ENCODE data around the gene TADA2B.
A peak's percentile ranks its signal among the peaks of the same experiment; 100 is the strongest.

Gene TADA2B, protein sequence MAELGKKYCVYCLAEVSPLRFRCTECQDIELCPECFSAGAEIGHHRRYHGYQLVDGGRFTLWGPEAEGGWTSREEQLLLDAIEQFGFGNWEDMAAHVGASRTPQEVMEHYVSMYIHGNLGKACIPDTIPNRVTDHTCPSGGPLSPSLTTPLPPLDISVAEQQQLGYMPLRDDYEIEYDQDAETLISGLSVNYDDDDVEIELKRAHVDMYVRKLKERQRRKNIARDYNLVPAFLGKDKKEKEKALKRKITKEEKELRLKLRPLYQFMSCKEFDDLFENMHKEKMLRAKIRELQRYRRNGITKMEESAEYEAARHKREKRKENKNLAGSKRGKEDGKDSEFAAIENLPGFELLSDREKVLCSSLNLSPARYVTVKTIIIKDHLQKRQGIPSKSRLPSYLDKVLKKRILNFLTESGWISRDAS

DNA sequence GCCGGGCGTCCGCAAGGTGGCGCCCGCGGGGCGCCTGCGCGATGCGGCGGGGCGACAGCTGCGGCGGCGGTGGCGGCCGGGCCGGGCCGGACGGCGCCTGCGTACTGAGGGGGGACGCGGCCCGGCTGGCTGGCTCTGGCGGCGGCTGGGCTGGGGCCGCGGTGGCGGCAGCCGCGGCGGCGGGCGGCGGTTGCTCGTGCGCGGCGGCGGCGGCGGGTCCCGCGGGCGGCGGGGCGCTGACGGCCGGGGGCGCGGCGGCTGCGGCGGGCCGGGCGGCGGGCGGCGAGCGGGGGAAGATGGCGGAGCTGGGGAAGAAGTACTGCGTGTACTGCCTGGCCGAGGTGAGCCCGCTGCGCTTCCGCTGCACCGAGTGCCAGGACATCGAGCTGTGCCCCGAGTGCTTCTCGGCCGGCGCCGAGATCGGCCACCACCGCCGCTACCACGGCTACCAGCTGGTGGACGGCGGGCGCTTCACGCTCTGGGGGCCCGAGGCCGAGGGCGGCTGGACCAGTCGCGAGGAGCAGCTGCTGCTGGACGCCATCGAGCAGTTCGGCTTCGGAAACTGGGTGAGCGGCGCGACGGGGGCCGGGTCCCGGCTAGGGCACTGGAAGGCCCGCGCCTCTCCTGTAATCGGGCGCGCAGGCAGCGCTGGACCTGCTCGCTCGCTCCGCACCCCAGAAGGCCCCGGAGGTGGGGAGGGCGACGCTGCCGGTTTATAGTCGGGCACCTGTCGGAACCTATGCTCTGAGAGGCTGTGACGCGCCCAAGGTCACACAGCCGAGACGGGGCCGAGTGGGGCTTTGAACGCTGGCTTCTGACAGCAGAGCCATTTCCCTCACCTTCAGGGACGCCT lies at the start of gene TADA2B:
Gene TADA2B (plus strand): TSS at position 89 of the 853 bp plus-strand sequence. CDS start 208 bp downstream, at position 297.
- DNase-seq: peak; percentile 28 to 38

- DNase-seq: no peak
Observed at GRCh38 chr4:6996481-6996880, 46.7 kb upstream of the TADA2B start.

GRCh38 chr4:6999172-7000086 lies 43.7 kb upstream of the TADA2B start:
- no peak for DNase-seq

- no peak for DNase-seq
Observed at GRCh38 chr4:7000421-7001176, 42.6 kb upstream of the TADA2B start.

GRCh38 chr4:7001271-7001670 lies 41.9 kb upstream of the TADA2B start:
- DNase-seq: no peak

DNA sequence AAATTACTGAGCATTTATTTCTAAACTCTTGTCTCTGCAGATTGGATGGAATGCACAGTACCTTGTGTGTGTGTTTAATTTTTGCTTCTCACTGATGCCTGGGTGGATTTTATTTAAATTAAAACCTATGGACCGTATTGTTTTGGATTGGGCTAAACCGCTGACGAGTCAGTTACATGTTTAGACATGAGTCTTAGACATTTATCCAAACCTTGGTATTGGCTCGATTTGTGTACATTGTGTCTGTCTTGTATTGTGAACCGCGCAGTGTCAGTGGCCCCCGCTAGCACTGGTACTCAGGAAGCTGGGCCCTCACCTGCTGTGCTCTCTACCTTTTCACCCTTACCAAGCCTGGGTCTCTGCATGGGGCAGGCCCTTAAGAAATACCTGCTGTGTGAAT lies 40.8 kb upstream of the TADA2B start:
- DNase-seq: no peak

GRCh38 chr4:7003176-7003878 lies 39.8 kb upstream of the TADA2B start:
- DNase-seq: no peak

GRCh38 chr4:7003879-7004240 lies 39.3 kb upstream of the TADA2B start:
- DNase-seq: no peak

- no peak for DNase-seq
Observed at GRCh38 chr4:7004331-7004730, 38.8 kb upstream of the TADA2B start.

GRCh38 chr4:7005571-7005970 lies 37.6 kb upstream of the TADA2B start:
- no peak for DNase-seq

GRCh38 chr4:7006411-7006810 lies 36.8 kb upstream of the TADA2B start:
- DNase-seq: no peak

- no peak for DNase-seq
Observed at GRCh38 chr4:7007142-7007907, 35.8 kb upstream of the TADA2B start.

DNA sequence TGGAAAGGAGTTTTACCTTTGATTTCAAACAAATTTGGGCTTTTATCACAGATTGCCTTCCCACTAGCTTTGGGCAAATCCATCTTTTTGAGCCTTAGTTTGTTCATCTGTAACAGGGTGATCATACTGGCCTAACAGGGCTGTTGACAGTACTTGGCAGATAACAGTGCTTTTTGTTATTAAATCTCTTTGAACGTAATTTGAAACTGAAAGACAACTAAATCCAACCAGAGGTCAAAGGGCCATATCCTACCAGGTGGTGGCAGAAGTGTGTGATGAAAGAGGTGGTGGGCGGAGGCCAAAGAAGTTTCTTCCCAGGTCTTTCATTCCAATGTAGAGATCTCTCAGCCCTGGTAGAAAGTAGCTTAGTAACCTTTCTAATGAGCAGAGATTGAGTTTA lies 35.2 kb upstream of the TADA2B start:
- no peak for DNase-seq

DNA sequence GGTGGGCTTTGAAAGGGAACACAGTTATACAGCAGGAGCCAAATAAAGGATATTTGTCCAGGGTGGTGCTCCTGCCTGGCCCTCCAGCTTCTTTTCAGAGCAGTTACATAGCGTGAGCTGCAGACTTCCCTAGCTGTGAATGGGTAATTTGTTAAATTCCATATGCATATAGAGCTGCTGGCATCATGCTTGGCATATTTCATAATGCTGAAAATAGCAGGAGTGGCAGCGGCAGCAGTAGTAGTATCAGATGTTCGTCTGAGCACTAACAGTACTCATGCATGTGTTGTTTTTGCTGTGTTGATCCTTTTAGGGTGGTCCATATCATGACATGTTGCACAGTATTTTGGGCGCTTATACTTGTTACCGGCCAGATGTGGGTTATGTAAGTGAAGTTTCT lies 33.6 kb upstream of the TADA2B start:
- no peak for DNase-seq

GRCh38 chr4:7013175-7013574 lies 30.0 kb upstream of the TADA2B start:
- DNase-seq: no peak

- DNase-seq: no peak
Observed at GRCh38 chr4:7014815-7015214, 28.4 kb upstream of the TADA2B start.

DNA sequence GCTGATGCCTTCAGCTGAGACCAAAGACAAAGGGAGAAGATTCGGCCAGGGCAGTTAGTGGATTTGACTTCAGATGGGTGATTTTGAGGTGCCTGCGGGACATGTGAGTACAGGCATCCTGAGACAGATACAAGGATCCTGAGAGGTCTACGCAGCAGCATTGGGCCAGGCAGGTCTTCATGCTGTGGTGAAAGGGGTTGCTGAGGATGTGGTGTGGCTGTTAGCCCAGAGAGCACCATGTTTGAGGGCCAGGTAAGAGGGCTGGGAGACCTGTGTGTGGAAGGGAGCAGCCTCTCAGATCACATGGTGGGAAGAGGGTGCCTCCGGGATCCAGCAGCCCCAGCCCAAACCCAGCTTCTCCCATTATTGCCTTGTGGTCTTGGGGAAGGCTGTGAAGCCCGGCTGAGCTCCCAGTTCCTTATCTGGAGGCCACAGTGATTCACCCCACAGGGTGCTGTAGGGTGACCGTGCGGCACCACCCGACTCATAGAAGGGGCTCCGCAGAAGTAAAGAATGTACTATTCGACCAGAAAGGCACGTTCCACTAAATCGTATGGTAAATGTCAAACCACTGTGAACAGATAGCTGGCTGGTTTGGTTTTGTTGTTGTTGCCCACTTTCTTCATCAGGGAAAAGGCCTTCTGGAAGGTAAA lies 27.7 kb upstream of the TADA2B start:
- DNase-seq: no peak

DNA sequence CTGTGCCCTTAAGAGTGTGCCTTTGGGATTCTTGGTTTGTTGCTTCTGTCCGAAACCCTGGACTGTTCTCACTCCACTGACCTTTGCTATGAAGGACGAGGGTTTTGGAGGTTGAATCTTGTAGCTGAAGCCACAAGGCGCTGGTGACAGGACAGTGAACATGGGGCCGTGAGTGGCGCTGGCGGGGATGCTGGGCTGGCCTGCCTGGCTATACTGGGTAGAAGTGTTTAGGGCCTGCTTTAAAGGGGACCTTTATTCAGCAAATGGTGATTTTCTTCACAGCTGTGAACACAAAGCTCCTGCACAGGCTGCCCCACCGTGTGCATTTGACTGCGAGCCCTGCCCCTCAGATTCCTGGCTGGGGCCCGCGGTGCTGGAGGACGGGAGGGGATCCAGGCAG lies 27.1 kb upstream of the TADA2B start:
- DNase-seq: no peak

DNA sequence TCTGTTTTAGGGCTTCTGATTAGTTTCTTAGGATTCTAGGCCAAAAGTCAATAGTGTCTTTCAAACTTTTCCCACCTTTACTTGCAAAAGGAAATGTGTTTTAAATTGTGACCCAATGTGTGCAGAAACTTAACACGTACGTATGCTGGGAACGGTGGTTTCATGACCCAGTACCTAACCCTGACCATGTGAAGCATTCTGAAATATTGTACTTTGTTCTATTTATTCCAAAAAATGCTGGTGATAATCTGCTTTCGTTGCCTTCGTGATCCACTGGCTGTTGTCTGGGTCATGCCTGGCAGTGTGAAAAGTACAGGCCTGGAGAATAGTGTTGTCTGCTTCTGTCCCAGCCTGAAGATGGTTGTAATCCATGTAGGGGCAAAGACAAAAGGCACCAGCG lies 26.7 kb upstream of the TADA2B start:
- no peak for DNase-seq

DNA sequence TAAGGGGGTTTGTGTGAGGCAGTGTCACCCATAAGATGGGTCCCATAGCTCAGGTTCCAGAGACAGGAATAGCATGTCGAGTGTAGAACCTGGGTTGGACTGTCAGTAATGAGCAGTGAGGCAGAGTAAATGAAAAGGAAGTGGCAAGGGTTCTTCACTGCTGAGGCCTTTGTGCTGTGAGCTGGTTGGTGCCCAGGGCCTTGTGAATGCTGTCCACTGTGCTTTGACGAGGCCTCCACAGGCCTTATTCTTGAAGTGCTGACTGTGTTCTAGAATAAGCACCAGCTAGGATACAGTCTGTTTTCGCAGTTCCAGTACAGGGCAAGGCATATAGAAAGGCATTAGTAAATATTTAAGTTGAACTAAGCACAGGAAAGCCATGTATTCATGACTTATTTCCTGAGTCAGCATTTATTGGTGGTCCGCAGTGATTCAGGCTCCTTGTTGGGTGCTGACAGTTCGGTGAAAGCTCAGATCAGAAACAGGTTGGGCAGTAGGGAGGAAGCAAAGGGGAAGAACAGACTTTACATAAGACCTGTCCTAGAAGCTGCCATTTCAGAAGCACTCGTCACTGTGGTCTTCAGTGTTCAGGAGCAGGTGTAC lies 25.6 kb upstream of the TADA2B start:
- DNase-seq: no peak
